Thoracic aorta (tissue), 2 donors: ENCODE data around the gene CHRDL2. TPM values are rescaled to one million over a fixed set of nuclear protein-coding genes. Genes with fewer than 3 reads are reported as not detected.
"Not testable (repeated sequence)": the region's sequence is repeated elsewhere in the genome, so short reads cannot be mapped to it uniquely, and the experiment has no call there.

Experiments used
- ATAC-seq: fragments of 150-250 bp; one replicate; pipeline ENCODE4 v1.8.0; 2017; ENCODE audit warnings: low read depth; ENCODE audit not compliant: insufficient number of reproducible peaks, low FRiP score
- DNase-seq: peaks from one replicate; pipeline ENCODE4 v3.0.0-alpha.2; 2020; ENCODE audit warnings: low spot score
- H3K27ac ChIP-seq, 2 donors: fragments of 200-600 bp; sonication (generic); 1 replicate in 1 of 2; 2 replicates in 1 of 2; pipeline ENCODE4 v1.5.1; 2016; ENCODE audit warnings: mild to moderate bottlenecking in 2 of 2, moderate library complexity in 2 of 2
- H3K27me3 ChIP-seq: fragments of 200-600 bp; sonication (generic); replicated peaks from 2 replicates; pipeline ENCODE4 v1.6.0; 2016; ENCODE audit warnings: mild to moderate bottlenecking; ENCODE audit not compliant: insufficient read depth
- H3K36me3 ChIP-seq: fragments of 200-600 bp; sonication (generic); one replicate; pipeline ENCODE4 v1.5.1; 2016
- H3K4me1 ChIP-seq, 2 donors: fragments of 200-600 bp; sonication (generic); 1 replicate in 1 of 2; 2 replicates in 1 of 2; pipeline versions ENCODE4 v1.5.1 to v1.6.0; 2016; ENCODE audit warnings: low read depth in 2 of 2, mild to moderate bottlenecking in 1 of 2; ENCODE audit not compliant: control insufficient read depth in 1 of 2
- H3K4me3 ChIP-seq: fragments of 200-600 bp; sonication (generic); 2 replicates; pipeline ENCODE4 v1.5.1; 2016; ENCODE audit warnings: mild to moderate bottlenecking
- H3K9me3 ChIP-seq: fragments of 200-600 bp; sonication (generic); 2 replicates; pipeline ENCODE4 v1.5.1; 2016
- CTCF ChIP-seq: fragments of 200-600 bp; sonication (generic); IDR thresholded peaks from one replicate; pipeline ENCODE4 v1.5.1; 2019; ENCODE audit warnings: antibody characterized with exemption
- total RNA-seq, 2 donors: library from RNA; depleted of rRNA; stranded (reverse); fragments of >200 nt; gene quantifications; one replicate each; pipeline versions ENCODE4 v1.1.0 to v1.2.3, GENCODE V29; 2016

CHRDL2 gene
- total RNA-seq, 2 donors from 2014 or later = 1.9 TPM; not detected in 1

- no peak for TF ChIP-seq CTCF
- Histone ChIP-seq H3K9me3 (no peaks in the 10 kb centered on the region), H3K4me1 (peaks cover 0 to 3% of the 10 kb centered on the region in 2 donors), H3K27ac (no peak overlapping the region), H3K4me3 (no peak overlapping the region), H3K36me3 (no peaks in the 10 kb centered on the region), H3K27me3 (no peaks in the 10 kb centered on the region)
- no peak for DNase-seq
- no peak for ATAC-seq
These were observed 38.0 kb upstream of the CHRDL2 start for GRCh38 chr11:74769055-74769707.

GRCh38 chr11:74768172-74768651 lies 37.0 kb upstream of the CHRDL2 start:
- not testable (repeated sequence) for H3K9me3 ChIP-seq, H3K36me3 ChIP-seq, H3K27ac ChIP-seq, H3K27me3 ChIP-seq, H3K4me3 ChIP-seq, H3K4me1 ChIP-seq, DNase-seq, ATAC-seq

GRCh38 chr11:74766905-74767304 lies 35.7 kb upstream of the CHRDL2 start:
- no peaks in the 10 kb centered on the region for H3K27me3 ChIP-seq
- DNase-seq (no peak), ATAC-seq (no peak)
- H3K27ac ChIP-seq = no peak overlapping the region
- TF ChIP-seq CTCF = no peak
- H3K9me3 ChIP-seq = no peaks in the 10 kb centered on the region
- no peak overlapping the region for H3K4me3 ChIP-seq
- H3K36me3 ChIP-seq = no peaks in the 10 kb centered on the region
- no peaks in the 10 kb centered on the region for H3K4me1 ChIP-seq

- no peak overlapping the region for H3K27ac ChIP-seq
- H3K9me3 ChIP-seq = no peaks in the 10 kb centered on the region
- TF ChIP-seq CTCF = no peak
- no peaks in the 10 kb centered on the region for H3K27me3 ChIP-seq
- H3K4me3 ChIP-seq = no peak overlapping the region
- no peaks in the 10 kb centered on the region for H3K36me3 ChIP-seq
- DNase-seq = no peak
- ATAC-seq = no peak
- peaks cover 11 to 13% of the 10 kb centered on the region in 2 donors for H3K4me1 ChIP-seq
These were observed 25.3 kb upstream of the CHRDL2 start for GRCh38 chr11:74756571-74756970.

GRCh38 chr11:74755395-74755995 lies 24.3 kb upstream of the CHRDL2 start:
- no peaks in the 10 kb centered on the region for H3K36me3 ChIP-seq
- H3K27ac ChIP-seq = no peak overlapping the region
- H3K9me3 ChIP-seq = no peaks in the 10 kb centered on the region
- H3K4me3 ChIP-seq = no peak overlapping the region
- TF ChIP-seq CTCF = no peak
- no peak for DNase-seq
- no peaks in the 10 kb centered on the region for H3K27me3 ChIP-seq
- H3K4me1 ChIP-seq = peaks cover 11 to 13% of the 10 kb centered on the region in 2 donors
- ATAC-seq = no peak
